M059J (cell line): ENCODE measurements around the gene HDAC4. TPM values are rescaled to one million over a fixed set of nuclear protein-coding genes. Genes with fewer than 3 reads are reported as not detected.

Source experiments
- DNase-seq: peaks from one replicate; pipeline ENCODE4 v3.0.0-alpha.2; 2012; ENCODE audit warnings: low read depth
- total RNA-seq: library from RNA; depleted of rRNA; stranded (reverse); fragments of >200 nt; shearing (Covaris generic); gene quantifications from 2 replicates; pipeline ENCODE4 v1.2.3, GENCODE V29; 2014

HDAC4 gene
- total RNA-seq, 1 experiment from 2014 or later, result 3.9 TPM

DNA sequence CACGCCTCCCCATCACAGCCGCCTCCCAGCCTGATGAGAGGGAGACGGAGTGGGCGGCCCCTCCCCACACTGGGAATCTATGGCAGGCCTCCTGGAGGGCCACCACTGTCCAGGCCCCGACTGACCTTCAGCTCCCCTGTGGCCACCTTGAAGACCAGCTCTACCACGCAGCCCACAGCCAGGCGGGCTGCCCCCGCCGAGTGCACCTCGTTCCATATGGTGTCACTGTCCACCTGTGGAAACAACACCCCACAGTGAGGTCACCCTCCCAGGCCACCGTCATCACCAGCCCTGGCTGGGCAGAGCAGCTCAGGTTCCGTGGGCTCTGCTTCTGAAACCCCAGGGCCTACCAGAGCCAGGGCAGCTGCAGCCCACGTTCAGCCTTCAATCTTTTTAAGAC lies 310.9 kb downstream of the HDAC4 start:
- DNase-seq, result no peak

DNA sequence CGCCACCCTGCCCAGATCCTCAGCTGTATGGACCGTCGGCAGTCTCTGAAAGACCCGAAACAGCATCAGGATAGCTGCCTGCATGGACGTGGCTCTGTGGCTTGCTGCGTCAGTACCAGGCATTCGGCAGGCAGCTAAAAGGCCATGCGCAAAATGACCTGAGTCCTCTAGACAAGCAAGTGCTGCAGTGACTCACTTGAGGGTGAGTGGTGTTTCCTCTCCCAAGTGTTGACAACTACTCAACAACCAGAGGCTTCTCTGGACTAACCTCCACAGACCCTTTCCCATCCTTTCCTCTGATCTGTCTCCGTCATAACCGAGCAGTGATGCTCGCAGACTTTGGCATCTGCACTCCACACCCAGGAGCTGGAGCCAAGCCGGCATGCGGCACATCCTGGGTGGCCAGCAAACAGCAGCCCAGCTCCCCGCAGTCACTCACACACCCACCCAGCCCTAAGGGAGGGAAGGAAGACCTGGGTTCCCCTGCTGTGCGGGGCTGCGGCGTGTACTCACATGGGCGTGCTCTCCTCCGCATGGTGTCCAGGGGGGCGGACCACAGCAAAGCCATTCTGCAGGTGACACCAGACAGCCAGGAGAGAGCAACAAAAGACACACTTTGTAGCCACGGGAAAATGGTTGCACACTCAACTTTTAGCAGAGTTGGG lies 313.6 kb downstream of the HDAC4 start:
- DNase-seq, result no peak

DNA sequence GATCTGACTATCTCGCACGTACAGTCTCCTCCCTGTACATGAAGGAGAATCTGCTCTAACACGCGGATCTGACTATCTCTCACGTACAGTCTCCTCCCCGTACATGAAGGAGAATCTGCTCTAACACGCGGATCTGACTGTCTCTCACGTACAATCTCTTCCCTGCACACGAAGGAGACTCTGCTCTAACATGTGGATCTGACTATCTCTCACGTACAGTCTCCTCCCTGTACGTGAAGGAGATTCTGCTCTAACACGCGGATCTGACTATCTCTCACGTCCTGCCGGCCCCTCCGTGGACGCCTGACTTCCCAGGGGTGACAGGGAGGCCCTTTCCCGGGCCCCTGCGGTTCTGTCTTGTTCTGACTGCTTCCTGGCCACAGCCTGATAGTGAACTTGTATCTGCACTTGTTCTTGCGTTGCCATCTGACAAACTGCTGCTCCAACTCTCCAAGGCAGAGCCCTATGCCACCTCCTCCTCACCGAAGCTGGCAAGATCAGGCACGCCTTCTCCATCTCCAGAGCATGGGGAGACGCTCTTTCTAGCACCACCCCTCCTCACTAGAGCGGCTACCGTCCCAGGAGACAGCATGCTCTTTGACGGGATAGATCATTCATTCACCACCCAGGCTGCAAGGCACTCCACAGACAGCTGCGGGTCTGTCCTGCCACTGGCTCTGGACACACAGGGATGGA lies 314.3 kb downstream of the HDAC4 start:
- no peak for DNase-seq

DNA sequence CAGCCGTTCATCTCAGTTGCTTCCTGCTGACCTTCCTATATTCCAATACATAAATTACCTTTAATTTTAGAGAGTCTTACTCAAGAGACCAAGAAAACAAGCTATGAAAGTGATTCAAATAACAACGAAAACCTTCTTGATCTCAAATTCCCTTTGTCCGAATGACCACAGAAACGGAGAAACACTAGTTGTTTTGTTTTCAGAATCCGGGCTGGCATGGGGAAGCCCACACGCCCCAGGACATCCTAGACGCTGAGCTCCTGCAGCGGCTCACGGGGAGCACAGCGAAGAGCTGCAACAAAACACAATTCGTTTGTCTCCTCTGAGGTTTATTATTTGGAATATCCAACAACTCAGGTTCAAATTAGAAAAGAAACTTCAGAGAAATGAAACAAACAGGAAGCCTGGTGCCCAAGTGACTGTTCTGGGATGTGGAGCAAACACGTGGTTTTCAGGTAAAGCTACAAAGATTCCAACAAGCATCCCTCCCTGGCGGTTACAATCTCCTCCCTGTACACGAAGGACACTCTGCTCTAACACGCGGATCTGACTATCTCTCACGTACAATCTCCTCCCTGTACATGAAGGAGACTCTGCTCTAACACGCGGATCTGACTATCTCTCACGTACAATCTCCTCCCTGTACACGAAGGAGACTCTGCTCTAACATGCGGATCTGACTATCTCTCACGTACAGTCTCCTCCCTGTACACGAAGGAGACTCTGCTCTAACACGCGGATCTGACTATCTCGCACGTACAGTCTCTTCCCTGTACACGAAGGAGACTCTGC lies 315.4 kb downstream of the HDAC4 start:
- DNase-seq, result no peak

DNA sequence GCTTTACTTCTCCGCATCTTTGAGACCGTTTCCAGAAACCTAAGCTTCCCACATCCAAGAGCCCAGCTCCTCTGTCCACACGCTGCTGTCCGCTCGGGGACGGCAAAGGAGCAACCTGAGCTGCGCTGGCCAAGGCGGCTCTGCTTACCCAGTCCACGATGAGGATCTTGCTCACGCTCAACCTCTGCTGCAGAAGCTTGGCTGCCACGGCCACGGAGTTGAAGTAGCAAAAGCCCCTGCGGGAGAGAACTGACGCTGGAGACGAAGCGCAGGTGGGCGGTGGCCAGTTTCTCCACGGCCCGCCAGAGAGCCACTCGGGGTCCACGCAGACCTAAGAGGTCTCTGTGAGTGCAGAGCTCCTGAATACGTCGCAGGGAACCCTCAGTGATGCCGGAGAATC lies 316.8 kb downstream of the HDAC4 start:
- DNase-seq, result no peak

DNA sequence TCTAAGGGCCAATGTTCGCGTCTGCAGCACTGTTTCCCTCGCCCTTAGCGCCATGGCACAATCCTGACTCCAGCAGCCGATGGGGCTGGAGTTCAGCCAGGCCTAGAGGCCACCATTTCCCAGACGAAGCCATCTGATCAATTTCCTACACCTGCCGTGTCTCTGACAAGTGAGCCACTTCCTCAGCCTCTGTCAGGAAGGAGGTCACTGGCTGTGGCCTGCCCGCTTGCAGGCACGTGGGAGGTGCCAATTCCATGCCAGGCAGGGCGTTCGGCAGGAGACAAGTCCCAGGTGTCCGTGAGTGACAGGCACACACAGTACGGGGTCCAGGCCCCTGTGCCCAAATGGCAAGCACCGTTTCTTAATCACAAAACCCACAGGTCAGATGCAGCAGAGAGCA lies 318.4 kb downstream of the HDAC4 start:
- DNase-seq, result no peak

DNA sequence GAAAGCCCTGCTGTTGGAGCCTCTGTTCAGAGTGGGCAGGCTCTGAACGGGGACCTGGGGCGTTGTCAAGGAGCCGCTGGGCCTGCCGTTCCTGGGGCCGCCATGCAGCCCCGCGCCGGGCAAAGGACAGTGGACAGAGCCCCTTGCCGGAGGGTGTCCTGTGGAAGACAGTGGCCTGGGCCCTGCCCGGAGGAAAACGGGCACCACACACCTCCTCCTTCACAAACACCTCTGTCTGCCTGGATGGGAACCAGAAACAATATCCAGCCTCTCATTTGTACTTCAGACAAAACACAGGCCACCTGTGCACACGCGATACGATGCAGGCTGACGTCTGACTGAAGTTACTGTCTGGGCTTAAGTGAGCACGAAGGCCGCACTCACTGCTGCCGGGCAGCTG lies 319.2 kb downstream of the HDAC4 start:
- DNase-seq, result no peak

DNA sequence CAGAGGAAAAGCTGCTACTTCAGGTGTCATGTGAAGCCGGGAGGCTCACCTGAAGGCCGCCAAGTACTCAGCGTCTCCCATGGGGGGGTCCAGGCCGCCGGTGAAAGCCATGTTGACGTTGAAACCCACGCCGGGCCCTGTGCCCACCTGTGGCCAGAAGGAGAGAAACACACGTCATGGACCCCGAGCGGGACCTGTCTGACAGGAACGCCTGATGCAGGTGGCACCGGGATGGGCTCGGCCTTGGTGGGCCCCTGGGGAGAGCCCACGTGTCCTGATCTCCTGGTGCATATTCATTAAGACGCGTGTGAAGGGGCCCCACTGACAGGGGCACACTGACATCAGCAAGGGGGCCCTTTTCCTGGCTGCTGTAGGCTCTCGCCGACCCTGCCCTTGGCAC lies 319.8 kb downstream of the HDAC4 start:
- DNase-seq, result no peak

DNA sequence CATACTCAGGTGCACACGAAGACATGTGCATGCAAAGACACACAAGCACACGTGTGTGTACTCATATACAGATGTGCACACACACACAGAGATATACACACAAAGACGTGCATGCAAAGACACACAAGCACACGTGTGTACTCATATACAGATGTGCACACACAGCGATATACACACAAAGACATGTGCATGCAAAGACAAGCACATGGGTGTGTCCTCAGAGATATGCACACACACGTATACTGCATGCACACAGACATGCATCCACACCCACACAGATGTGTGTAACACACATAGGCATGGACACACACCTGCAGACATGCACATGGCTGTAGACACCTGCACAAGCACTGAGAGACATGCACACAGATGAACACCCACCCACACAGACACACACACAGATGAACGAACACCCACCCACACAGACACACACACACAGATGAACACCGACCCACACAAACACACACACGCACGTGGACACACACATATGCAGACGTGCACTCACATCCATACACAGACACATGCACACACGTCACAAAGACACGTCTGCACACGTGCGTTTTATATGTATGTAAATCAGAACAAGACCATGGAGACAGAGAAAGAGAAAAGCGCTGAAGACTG lies 321.0 kb downstream of the HDAC4 start:
- DNase-seq, result no peak

DNA sequence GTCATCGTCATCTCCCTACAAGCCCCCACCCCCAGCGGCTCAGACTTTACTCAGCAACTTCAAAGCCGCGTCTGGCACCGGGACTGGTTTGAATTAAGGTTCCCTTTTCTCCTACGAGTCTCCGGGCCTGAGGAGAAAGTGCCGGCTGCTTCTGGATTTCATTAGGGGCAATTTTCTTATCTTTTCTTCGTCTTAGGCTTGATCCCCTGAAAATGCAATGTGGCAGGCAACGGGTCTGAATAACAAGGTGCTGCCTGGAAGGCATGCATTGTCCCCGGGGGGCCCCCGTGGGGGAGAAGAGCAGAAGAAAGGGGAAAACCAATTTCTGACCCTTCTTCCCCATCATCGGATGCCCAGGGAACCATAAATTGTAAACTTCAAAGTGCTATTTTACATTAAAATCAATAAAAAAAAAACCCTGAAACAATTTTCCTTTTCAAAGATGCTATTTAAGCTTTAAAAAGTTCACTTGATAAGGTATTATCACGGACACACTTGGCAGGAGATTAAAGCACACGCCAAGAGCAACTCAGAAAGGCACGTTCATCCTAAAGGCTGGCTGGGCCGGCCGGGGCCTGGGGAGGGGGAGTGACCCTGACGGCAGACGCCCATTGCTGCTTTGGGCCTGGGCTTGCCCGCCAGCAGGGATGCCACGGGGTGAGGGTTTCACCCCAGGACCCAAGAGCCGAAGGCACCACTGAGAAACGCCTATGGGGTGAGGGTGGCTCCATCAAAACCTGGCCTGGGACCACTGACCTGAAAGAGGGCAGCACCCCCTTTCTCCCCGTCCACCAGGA lies 322.5 kb downstream of the HDAC4 start:
- no peak for DNase-seq

DNA sequence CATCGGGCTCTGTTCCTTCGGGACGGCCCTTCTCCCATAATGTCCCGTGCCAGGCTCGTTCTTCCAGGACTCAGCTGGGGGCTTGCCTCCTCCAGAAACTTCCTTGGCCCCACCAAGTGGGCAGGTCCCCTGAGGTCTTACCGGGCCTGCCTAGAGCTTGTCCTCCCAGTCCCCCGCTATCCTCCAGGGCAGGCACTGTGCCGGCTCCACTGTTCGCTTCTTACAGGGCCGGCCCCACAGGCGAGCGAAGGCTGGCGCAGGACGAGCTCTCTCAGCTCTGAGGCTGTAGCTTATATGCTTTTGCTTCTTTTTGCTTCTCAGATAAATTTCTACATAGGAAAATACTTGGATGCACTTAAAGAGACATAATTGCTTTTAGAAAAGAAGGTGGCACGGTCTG lies 323.6 kb downstream of the HDAC4 start:
- no peak for DNase-seq

DNA sequence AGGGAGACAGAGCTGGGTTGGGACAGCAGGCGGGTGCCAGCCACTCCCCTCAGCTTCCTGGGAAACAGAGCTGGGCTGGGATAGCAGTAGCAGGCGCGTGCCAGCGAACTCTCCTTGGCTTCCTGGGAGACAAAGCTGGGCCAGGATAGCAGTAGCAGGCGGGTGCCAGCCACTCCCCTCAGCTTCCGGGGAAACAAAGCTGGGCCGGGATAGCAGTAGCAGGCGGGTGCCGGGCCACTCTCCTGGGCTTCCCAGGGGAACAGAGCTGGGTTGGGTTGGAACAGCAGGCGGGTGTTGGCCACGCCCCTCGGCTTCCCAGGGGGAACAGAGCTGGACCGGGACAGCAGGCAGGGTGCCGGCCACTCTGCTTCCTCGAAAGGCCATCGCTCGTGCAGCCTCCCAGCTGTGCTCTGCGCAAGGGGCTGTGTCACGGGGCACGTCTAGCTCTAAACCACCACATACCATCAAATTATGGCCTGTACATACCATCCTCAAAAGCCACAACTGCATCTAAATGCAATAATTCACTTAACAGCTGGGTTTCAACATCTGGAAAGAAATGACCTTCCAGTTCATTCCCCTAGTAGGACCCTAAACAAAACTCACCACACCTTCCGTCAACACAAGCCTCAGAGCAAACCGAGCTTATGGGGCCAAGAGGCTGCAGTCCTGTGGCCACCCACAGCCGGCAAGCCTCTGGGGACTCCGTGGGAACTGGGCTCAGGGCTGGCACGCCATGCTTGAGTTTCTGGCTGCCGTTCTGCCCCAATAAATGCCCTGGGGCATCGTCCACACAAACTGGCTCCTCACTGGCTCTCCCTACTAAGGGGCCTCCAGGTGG lies 324.7 kb downstream of the HDAC4 start:
- no peak for DNase-seq

DNA sequence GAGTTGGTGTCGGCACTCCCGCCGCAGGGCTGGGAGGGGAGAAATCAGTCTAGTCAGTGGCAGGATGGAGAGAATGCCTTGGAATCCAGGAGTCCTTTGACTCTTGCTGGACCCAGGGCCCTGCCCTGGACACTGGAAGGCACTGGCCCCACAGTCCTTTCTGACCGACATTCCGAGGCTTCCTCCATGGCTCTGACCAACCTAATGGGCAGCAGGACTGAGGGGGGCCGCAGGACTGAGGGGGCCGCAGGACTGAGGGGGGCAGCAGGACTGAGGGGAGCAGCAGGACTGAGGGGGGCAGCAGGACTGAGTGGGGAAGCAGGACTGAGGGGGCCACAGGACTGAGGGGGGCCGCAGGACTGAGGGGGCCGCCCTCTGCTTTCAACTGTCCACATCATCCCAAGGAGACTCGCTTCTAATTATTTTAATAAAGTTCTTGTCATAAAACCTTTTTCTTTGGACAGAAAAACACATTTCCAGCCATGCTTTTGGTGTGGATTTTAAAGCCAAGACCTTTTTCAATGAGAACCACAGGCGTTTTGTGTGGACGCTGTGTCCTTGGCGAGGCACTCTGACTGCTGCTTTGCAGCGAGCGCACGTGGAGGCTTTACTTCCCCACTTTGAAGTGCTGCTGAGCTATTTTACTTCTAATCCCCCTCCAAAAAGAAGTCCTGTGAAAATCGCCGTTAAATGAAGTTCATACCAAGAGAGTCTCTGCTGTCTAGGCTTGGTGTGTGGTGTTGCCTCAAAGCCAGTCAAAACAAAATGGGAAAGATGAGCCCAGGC lies 326.9 kb downstream of the HDAC4 start:
- DNase-seq, result no peak

DNA sequence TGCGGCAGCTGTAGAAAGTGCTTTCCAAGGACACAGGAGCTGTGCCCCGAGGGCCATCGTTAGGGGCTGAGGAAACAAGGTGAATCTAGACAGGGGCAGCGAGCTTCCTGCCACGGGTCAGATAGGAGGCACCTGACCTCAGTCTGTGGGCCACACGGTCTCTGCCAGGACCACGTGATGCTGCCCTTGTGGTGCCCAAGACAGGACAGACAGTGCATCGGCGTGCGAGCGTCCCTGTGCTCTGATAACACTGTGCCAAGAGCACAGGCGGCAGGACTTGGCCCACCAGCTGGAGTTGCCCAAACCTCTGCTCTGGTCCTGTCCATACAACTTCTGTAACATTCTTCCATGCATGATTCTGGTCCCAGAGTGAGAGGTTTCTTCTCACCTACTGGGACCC lies 327.6 kb downstream of the HDAC4 start:
- no peak for DNase-seq

DNA sequence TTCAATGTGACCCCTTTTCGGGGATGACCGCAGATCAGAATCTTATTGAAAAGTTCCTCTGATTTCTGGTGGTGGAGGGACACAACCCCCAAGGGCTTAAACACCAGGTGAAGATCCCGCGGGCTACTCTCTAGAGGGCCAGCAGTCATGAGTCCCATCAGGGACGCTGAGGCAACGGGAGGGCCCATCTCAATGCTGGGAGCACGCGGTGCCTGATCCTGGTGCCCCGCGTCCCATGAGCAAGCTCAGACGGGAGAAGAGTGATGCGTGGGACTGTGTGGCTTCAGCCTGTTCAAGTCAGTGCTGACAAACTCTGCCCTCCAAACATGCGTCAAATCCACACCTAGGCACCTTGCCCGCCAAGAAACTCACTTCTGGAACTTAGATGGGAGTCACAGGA lies 328.0 kb downstream of the HDAC4 start:
- DNase-seq, result no peak

DNA sequence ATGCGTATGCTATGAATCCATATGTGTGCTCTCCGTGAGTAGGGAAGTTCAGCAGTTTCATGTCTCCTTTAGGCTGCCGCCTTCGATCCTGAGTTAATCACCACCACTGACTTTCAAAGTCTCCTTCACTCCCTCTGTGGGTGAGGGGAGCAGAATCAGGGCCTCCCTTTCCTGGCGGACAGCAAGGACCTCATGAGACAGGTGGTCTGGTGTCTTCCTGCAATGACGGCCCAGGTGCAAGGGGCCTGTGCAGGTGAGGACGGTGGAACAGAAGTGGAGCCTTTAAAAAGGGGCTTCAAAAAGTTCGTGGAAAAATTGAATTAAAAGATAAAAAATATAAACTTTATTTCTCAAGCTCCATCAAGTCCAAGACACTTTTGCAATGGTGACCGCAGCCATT lies 330.4 kb downstream of the HDAC4 start:
- no peak for DNase-seq

DNA sequence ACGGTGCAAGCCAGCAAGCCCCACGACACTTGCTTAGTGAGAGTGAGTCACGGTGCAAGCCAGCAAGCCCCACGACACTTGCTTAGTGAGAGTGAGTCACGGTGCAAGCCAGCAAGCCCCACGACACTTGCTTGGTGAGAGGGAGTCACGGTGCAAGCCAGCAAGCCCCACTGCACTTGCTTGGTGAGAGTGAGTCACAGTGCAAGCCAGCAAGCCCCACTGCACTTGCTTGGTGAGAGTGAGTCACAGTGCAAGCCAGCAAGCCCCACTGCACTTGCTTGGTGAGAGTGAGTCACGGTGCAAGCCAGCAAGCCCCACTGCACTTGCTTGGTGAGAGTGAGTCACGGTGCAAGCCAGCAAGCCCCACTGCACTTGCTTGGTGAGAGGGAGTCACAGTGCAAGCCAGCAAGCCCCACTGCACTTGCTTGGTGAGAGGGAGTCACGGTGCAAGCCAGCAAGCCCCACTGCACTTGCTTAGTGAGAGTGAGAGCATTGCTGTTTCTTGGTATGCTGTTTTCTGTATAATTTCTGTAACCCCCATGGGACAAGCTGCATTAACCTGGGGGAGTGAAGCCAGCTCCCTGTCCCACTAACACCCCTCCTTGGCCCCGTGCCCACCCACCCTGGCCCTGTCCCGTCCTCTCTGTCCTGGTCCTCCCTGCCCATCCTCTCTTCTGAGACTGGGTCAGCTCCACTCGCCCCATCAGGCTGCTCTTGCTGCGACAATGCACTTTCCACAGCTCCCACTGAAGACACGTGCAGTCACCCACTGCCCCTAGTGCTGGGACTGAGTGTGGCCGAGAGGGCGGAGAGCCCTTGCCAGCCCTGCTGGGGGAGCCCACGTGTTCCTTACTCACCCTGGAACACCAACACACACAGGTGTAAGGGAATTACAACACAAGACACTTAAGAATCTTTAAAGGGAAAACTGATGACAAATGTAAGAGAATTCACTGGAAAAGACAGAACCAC lies 331.2 kb downstream of the HDAC4 start:
- DNase-seq, result peak; percentile 8

DNA sequence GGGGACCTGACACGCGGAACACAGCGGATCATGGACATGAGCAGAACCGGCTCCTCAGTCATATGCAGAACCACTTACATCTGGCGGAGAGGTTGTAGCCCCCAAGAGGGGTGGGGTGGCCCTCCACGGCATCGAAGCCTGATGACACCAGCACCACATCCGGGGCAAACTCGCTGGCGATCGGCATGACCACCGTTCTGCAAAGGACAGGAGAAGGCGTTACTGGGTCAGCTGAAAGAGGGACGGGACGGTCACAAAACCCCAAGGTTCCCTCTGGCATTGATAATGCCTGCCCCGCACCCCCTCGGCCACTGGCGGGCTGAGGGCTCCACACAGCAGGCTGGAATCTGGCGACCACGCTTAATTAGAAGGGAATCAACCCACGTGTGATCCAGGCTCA lies 332.4 kb downstream of the HDAC4 start:
- DNase-seq, result no peak
